SJCRH30 (cell line): ENCODE data around the gene DNAH6. TPM values are rescaled to one million over a fixed set of nuclear protein-coding genes. Genes with fewer than 3 reads are reported as not detected.
A peak's percentile ranks its signal among the peaks of the same experiment; 100 is the strongest.

Experiments
- DNase-seq, 2 experiments: peaks; one replicate each; pipeline ENCODE4 v3.0.0-alpha.2; 2015 to 2020
- H3K27ac ChIP-seq: fragments of 250-450 bp; sonication (Bioruptor Pico); 2 replicates; pipeline ENCODE4 v1.5.1; 2020; ENCODE audit warnings: mild to moderate bottlenecking, moderate library complexity
- H3K27me3 ChIP-seq: fragments of 250-450 bp; sonication (Bioruptor Pico); 2 replicates; pipeline ENCODE4 v1.5.1; 2020; ENCODE audit warnings: mild to moderate bottlenecking, moderate library complexity
- H3K36me3 ChIP-seq: fragments of 250-450 bp; sonication (Bioruptor Pico); 2 replicates; pipeline ENCODE4 v1.5.1; 2020; ENCODE audit warnings: mild to moderate bottlenecking, moderate library complexity
- H3K4me1 ChIP-seq: fragments of 250-450 bp; sonication (Bioruptor Pico); 2 replicates; pipeline ENCODE4 v1.5.1; 2020; ENCODE audit warnings: mild to moderate bottlenecking, moderate library complexity
- H3K4me3 ChIP-seq: fragments of 250-450 bp; sonication (Bioruptor Pico); 2 replicates; pipeline ENCODE4 v1.5.1; 2020; ENCODE audit warnings: mild to moderate bottlenecking, moderate library complexity
- H3K9me3 ChIP-seq: fragments of 250-450 bp; sonication (Bioruptor Pico); replicated peaks from 2 replicates; pipeline ENCODE4 v1.5.1; 2020; ENCODE audit warnings: mild to moderate bottlenecking, moderate library complexity
- total RNA-seq: library from RNA; depleted of rRNA; stranded (reverse); fragments of >200 nt; shearing (Covaris generic); gene quantifications from 2 replicates; pipeline ENCODE4 v1.2.3, GENCODE V29; 2014

The DNAH6 gene
- total RNA-seq, 1 experiment from 2014 or later = not detected

DNA sequence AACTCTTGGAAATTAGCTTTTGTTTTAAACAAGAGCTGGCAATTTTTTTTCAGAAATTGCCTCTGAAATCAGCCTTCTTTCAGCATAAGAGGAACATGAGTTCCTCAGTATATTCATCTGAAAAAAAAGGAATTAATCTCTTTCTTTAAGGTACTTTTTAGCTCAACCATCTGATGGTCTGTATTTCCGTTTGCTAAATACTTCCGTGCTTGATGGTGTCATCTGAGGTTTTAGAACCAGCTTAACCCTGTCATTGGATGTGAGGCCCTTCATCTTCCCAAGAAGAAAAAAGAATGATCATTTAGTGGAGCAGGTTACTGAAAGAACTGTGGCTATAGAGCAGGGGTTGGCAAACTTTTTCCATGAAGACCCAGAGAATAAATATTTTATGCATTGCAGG is 189.6 kb downstream of the DNAH6 start:
- Histone ChIP-seq H3K9me3 (no peaks in the 10 kb centered on the region), H3K27me3 (no peaks in the 10 kb centered on the region), H3K27ac (no peak overlapping the region), H3K4me3 (no peak overlapping the region), H3K36me3 (no peaks in the 10 kb centered on the region), H3K4me1 (no peaks in the 10 kb centered on the region)
- DNase-seq = no peak

DNA sequence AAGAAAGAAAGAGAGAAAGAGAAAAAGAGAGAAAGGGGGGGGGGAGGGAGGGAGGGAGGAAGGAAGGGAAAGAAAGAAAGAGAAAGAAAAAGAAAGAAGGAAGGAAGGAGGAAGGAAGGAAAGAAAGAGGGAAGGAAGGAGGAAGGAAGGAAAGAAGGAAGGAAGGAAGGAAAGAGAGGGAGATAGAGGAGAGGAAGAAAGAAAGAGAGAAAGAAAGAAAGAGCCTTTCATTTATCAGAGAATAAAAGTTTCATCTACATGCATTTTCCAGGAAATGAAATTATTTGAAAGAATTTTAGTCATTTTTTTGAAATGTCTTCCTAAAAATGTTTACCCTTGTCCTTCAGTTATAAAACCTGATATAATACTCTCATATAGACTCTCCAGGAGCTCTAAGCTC is 192.1 kb downstream of the DNAH6 start:
- H3K4me3 ChIP-seq = no peak overlapping the region
- 0 out of 2 replicates have a peak, but pooled peaks cover 3% of the 10 kb centered on the region for H3K27me3 ChIP-seq
- no peaks in the 10 kb centered on the region for H3K9me3 ChIP-seq
- no peak for DNase-seq
- no peaks in the 10 kb centered on the region for H3K4me1 ChIP-seq
- no peaks in the 10 kb centered on the region for H3K36me3 ChIP-seq
- H3K27ac ChIP-seq = no peak overlapping the region

DNA sequence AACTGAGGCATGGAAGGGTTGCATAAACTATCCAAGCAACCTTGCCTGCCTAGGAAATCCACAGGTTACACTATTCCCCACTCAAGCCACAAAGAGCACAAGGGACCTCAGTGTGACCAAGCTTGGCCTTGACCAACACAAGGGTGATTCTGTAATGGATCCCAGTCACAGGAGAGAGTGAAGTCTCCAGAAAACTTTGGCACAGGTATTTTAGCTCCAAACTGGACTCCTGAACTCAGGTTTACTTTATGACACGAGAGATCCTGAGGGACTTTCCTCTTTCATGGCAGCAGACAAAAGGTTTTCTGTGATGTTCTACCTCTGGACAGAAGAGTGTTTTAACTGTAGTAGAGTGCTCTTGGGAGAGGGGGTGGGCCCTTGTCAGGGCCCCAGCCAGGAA is 195.4 kb downstream of the DNAH6 start:
- Histone ChIP-seq H3K27me3 (0 out of 2 replicates have a peak, but pooled peaks cover 3% of the 10 kb centered on the region), H3K4me1 (no peaks in the 10 kb centered on the region), H3K36me3 (no peaks in the 10 kb centered on the region), H3K4me3 (no peak overlapping the region), H3K27ac (no peak overlapping the region), H3K9me3 (no peaks in the 10 kb centered on the region)
- no peak for DNase-seq

DNA sequence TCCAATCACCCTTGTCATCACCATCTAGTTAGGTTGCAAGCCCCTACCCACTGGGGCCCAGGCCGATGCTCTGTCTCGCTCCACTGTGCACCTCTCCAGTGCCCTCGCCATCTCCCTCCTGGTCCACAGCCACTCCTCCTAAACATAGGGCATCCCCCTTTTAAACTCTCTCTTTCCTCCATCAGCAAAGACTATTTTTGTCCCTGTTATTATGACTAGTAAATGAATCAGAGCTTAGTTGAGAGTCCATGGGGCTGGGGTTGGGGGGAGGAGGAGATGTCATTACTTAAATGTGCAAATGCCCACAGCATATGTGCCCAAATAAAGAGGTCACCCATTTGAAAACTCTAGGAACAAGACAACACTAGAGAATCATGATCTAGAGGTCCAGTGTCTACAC is 197.1 kb downstream of the DNAH6 start:
- no peak overlapping the region for H3K27ac ChIP-seq
- DNase-seq = no peak

DNA sequence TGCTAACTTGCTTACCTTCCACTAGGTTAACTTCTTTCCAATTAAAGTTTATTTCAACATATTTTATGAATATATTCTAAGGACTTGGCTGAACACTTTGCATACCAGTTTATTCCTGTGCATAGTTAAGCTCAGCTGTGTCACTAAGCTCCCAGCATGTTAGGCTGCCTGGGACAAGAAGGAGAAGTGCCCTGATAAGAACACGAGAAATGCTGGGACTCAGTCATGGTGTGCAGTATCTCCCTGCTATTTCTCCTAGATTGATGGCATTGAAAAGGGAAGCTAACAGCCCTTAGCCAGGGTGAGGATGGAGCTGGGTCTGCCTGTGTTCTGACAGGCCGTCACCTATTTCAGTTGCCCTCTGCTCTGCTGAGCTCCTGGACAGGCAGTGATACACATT is 200.3 kb downstream of the DNAH6 start:
- no peaks in the 10 kb centered on the region; the same call in 1 of the 2 replicates for H3K9me3 ChIP-seq
- H3K36me3 ChIP-seq = no peaks in the 10 kb centered on the region
- no peak overlapping the region for H3K4me3 ChIP-seq
- H3K4me1 ChIP-seq = no peaks in the 10 kb centered on the region
- no peaks in the 10 kb centered on the region for H3K27me3 ChIP-seq
- H3K27ac ChIP-seq = no peak overlapping the region
- no peak for DNase-seq

More for the DNA sequence above, 197.1 kb downstream of the DNAH6 start:
- H3K4me1 ChIP-seq = no peaks in the 10 kb centered on the region
- no peaks in the 10 kb centered on the region for H3K36me3 ChIP-seq
- H3K27me3 ChIP-seq = 0 out of 2 replicates have a peak, but pooled peaks cover 3% of the 10 kb centered on the region
- H3K4me3 ChIP-seq = no peak overlapping the region
- no peaks in the 10 kb centered on the region for H3K9me3 ChIP-seq

DNA sequence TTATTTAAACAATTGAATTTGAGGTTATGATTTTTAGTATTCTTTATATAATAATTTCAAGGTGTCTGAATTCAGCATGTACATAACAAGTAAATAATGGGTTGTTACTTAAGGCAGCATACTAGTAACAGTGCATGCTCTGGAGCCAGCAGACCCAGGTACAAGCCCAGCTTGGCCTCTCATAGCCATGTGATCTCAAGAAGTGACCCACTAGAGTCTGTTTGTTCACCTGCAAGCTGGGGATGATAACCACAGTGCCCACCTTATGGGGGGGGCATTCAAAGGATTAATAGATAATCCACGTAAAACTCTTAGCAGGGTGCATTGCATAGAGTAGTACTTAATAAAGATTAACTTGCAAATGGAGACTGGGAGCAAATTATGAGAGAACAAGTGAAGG is 201.0 kb downstream of the DNAH6 start:
- no peaks in the 10 kb centered on the region; the same call in 1 of the 2 replicates for H3K9me3 ChIP-seq
- H3K36me3 ChIP-seq = no peaks in the 10 kb centered on the region
- no peak for DNase-seq
- H3K27ac ChIP-seq = no peak overlapping the region
- H3K4me3 ChIP-seq = no peak overlapping the region
- no peaks in the 10 kb centered on the region for H3K4me1 ChIP-seq
- no peaks in the 10 kb centered on the region for H3K27me3 ChIP-seq

DNA sequence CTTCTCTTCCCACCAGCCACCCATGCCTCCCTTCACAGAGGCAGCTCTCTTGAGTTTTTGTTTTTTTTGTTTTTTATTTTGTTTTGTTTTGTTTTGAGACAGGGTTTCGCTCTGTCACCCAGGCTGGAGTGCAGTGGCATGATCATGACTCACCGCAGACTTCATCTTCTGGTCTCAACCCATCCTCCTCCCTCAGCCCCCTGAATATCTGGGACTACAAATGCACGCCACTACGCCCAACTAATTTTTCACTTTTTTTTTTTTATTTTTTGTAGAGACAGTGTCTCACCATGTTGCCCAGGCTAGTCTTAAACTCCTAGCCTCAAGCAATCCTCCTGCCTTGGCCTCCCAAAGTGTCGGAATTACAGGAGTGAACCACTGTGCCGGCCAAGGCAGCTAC is 203.1 kb downstream of the DNAH6 start:
- H3K9me3 ChIP-seq = no peaks in the 10 kb centered on the region; the same call in 1 of the 2 replicates
- no peak overlapping the region for H3K4me3 ChIP-seq
- no peaks in the 10 kb centered on the region for H3K36me3 ChIP-seq
- H3K27ac ChIP-seq = no peak overlapping the region
- H3K4me1 ChIP-seq = no peaks in the 10 kb centered on the region
- H3K27me3 ChIP-seq = no peaks in the 10 kb centered on the region
- DNase-seq = no peak

DNA sequence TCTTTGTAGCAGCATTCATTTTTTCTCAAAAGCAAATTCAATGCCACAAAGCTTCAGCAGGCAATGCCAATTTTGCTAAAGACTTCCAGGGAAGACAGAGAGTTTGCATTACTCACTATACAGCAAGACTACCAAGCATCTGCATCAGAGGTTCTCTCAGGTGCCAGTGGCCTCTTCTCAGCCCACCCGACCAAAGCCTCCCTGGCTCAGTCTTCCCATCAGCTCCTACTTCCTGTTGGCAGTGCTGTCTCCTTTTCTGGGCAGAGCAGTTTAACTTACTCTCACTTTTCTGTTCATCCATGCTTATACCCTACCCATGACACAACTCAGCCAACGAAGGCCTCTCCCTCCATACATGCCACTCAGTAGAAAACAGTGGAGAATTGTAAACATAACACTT is 207.5 kb downstream of the DNAH6 start:
- no peak overlapping the region for H3K4me3 ChIP-seq
- H3K27me3 ChIP-seq = no peaks in the 10 kb centered on the region
- no peaks in the 10 kb centered on the region; the same call in 1 of the 2 replicates for H3K9me3 ChIP-seq
- H3K36me3 ChIP-seq = no peaks in the 10 kb centered on the region
- no peak for DNase-seq
- H3K4me1 ChIP-seq = no peaks in the 10 kb centered on the region
- no peak overlapping the region for H3K27ac ChIP-seq

DNA sequence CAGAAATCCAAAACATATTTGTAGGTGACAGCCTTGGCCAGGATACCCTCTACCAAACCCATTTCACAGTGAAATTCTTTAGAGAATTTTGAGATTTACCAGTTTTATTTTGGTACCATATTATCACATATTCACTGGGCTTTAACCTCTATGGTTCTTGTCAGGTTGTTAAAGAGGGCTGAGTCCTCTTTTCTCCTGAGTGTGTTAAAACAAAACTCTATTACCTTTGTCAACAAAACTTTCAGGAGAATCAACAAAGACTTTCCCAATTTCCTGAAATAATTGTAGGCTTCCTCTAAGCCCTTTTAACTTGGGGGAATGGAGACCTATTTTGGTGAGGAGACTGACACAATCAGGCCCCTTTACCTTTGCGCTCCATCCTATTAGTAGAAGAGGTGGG is 209.4 kb downstream of the DNAH6 start:
- no peaks in the 10 kb centered on the region for H3K4me1 ChIP-seq
- H3K36me3 ChIP-seq = no peaks in the 10 kb centered on the region
- H3K4me3 ChIP-seq = no peak overlapping the region
- H3K27ac ChIP-seq = no peak overlapping the region
- no peaks in the 10 kb centered on the region for H3K27me3 ChIP-seq
- no peaks in the 10 kb centered on the region; the same call in 1 of the 2 replicates for H3K9me3 ChIP-seq
- no peak for DNase-seq

DNA sequence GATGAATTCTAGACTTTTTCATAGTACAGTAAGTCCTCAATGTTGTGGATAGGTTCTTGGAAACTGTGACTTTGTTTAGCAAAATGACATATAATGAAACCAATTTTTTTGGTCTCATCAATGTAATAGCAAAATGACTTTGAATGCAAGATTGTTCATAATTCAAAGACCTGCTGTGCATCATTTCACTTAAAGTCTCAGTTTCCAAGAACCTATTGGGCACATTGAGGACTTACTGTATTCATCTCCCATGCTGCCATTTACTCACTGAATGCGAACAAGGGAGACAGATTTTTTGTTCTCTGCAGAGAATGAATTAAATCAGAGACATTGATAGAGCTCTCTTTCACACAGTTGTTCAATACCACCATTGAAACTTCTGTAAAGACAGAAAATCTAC is 211.0 kb downstream of the DNAH6 start:
- Histone ChIP-seq H3K27ac (no peak overlapping the region), H3K27me3 (no peaks in the 10 kb centered on the region), H3K4me3 (no peak overlapping the region), H3K36me3 (no peaks in the 10 kb centered on the region), H3K9me3 (no peaks in the 10 kb centered on the region), H3K4me1 (no peaks in the 10 kb centered on the region)
- no peak for DNase-seq

DNA sequence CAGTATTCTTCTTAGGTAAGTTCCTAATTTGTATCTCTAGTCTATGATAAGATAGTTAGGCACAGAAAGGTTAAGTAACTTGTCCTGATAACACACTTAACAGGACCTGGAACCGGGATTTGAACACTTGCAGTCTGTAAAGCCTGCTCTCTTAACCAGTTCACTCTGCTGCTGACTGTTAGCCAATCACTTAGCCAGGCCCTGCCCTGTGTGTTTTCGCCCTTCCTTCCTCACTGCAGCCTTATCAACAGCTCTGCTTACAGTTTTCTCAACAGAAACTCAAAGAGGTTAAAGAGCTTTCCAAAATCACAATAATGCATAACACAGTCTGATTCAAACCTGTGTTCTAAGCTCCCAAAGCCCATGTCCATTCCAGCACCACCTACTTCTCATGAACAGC is 212.9 kb downstream of the DNAH6 start:
- Histone ChIP-seq H3K36me3 (no peaks in the 10 kb centered on the region), H3K4me1 (no peaks in the 10 kb centered on the region), H3K9me3 (no peaks in the 10 kb centered on the region), H3K27ac (no peak overlapping the region), H3K4me3 (no peak overlapping the region), H3K27me3 (no peaks in the 10 kb centered on the region)
- no peak for DNase-seq

DNA sequence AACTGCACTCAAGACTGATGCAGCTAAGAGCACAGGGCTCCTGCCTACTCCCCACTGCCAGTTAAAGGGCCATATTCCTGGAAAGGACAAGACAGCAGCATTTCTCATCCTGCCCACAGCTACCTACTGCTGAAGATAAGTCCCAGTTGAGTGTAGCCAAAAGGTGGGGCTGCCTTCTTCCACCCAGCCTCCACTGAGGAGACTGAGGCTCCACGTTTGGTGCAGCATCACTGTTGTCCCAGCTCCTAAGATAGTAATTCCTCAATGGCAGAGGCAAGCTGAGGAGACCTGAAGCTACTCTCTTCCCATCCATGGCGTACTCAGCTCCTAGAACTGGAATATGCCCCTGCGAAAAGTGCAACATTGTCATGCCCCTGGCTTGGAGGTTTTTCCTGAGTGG is 214.9 kb downstream of the DNAH6 start:
- Histone ChIP-seq H3K9me3 (no peaks in the 10 kb centered on the region), H3K36me3 (no peaks in the 10 kb centered on the region), H3K27me3 (no peaks in the 10 kb centered on the region), H3K27ac (no peak overlapping the region), H3K4me1 (no peaks in the 10 kb centered on the region), H3K4me3 (no peak overlapping the region)
- DNase-seq = no peak

DNA sequence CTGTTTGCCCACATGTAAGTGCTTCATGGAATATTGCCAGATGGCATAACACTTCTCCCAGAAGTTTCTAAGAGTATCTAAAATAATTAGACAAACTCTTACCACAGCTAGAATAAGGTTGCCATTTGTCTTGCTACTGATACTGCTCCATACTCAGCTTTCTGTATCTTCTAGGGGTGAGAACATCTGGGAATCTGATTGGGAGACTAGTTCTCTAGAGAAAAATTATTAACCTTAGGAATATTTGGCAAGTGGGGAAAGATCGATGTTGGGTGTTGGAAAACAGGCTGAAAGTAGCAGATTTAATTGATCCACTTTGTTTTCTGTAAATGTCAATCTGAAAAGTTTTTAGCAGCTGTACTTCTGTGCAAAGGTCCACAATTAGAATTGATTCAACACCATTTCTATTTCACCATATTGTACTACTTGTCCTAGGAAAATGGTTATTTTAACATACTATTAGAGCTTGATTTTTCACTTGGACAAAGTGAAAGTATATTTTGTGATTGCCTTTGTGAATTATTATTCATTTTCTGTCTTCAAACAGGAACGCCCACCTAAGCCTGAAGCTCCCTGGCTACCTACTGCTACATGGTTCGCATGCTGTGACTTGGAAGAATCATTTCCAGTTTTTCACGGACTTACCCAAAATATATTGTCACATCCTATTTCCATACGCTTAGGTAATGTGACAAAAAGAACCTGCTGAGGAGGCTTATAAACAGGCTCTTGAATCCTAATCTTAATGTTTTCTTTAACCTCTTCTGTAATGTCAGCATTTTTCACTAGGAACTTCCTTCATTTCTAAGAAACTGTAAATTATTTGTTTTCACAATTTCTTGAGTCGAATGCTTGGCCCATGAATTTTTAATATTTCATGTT is 216.8 kb downstream of the DNAH6 start:
- H3K36me3 ChIP-seq = no peaks in the 10 kb centered on the region
- no peak overlapping the region for H3K4me3 ChIP-seq
- no peaks in the 10 kb centered on the region; the same call in 1 of the 2 replicates for H3K27me3 ChIP-seq
- no peaks in the 10 kb centered on the region for H3K9me3 ChIP-seq
- no peak overlapping the region for H3K27ac ChIP-seq
- H3K4me1 ChIP-seq = no peaks in the 10 kb centered on the region
- no peak for DNase-seq

DNA sequence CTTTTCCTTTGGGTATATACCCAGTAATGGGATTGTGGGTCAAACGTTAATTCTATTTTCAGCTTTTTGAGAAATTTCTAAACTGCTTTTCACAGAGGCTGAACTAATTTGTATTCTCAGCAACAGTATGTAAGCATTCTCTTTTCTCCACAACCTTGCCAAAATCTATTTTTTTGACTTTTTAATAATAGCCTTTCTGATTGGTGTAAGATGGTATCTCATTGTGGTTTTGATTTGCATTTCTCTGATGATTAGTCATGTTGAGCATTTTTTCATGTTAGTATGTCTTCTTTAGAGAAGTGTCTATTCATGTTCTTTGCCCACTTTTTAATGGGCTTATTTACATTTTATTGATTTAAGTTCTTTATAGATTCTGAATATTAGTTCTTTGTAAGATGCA is 219.1 kb downstream of the DNAH6 start:
- Histone ChIP-seq H3K4me3 (no peak overlapping the region), H3K9me3 (no peaks in the 10 kb centered on the region), H3K27ac (no peak overlapping the region), H3K27me3 (no peaks in the 10 kb centered on the region; the same call in 1 of the 2 replicates), H3K36me3 (no peaks in the 10 kb centered on the region), H3K4me1 (no peaks in the 10 kb centered on the region)
- no peak for DNase-seq

DNA sequence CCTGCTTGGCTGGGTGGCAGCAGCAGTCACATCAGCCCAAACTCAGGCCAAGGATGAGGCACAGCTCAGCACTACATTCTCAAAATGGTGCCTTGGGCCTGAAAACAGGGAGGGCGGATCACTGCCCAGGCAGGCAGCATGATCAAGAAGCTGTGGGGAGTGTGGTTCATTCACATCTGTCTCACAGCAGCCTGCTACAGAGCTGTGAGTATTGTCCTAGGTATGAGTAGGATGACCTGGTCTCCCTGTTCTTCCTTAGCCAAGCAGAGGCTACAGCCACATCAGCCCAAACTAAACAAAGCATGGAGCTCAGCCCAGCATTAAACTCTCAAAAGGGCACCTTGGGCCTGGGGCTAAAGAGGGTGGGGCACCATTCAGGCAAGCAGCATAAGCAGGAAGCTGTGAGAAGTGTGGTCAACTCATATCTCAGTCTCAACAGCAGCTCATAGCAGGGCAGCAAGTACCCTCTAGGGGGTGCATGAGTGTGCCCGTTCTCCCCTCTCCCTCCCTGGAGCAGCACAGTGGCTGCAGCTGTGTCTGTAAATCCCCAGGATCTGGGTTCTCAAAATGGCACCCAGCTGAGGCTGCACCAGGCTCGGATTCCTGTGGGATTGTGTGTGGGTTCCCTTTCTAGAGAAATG is 225.0 kb downstream of the DNAH6 start:
- H3K27ac ChIP-seq = no peak overlapping the region
- H3K27me3 ChIP-seq = no peaks in the 10 kb centered on the region; the same call in 1 of the 2 replicates
- H3K36me3 ChIP-seq = no peaks in the 10 kb centered on the region
- no peak overlapping the region for H3K4me3 ChIP-seq
- no peaks in the 10 kb centered on the region for H3K4me1 ChIP-seq
- H3K9me3 ChIP-seq = no peaks in the 10 kb centered on the region
- peak; percentile 63 to 67 for DNase-seq
